GM19324 (cell line): ENCODE data around the gene CRLF2.
"Not testable (repeated sequence)": the region's sequence is repeated elsewhere in the genome, so short reads cannot be mapped to it uniquely, and the experiment has no call there.

Experiments used
- ATAC-seq: cut with Tn5 transposase; IDR thresholded peaks from one replicate; pipeline ENCODE4 v1.9.1; 2021; ENCODE audit warnings: mild to moderate bottlenecking, moderate library complexity; ENCODE audit not compliant: unreplicated experiment, low FRiP score

Gene CRLF2

DNA sequence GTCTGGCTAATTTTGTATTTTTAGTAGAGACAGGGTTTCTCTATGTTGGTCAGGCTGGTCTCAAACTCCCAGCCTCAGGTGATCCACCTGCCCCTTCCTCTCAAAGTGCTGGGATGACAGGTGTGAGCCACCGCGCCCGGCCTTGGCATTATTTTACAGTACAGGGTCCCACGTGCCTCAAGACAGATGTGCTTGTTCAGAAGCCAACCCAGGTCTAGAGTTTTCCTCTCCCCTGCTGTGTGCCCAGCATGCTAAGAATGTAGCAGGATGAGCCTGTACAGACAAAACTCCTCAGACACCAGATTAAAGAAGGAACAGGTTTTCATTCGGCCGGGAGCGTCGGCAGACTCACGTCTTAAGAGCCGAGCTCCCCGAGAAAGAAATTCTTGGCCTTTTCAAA lies 42.2 kb downstream of the CRLF2 start:
- ATAC-seq, result no peak

DNA sequence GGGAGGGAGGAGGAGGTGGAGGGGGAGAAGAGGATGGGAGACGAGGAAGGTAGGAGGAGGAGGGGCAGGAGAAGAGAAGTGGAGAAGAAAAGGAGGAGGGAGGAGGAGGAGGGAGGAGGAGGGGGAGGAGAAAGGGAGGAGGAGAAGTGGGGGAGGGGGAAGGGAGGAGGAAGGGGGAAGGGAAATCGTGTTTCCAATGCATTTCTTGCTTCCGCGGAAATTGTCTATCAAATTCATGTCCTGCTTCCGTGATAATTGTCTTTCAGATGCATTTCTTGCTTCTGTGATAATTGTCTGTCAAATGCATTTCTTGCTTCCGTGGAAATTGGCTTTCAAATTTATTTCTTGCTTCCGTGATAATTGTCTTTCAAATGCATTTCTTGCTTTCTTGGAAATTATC lies 43.3 kb downstream of the CRLF2 start:
- no peak for ATAC-seq

DNA sequence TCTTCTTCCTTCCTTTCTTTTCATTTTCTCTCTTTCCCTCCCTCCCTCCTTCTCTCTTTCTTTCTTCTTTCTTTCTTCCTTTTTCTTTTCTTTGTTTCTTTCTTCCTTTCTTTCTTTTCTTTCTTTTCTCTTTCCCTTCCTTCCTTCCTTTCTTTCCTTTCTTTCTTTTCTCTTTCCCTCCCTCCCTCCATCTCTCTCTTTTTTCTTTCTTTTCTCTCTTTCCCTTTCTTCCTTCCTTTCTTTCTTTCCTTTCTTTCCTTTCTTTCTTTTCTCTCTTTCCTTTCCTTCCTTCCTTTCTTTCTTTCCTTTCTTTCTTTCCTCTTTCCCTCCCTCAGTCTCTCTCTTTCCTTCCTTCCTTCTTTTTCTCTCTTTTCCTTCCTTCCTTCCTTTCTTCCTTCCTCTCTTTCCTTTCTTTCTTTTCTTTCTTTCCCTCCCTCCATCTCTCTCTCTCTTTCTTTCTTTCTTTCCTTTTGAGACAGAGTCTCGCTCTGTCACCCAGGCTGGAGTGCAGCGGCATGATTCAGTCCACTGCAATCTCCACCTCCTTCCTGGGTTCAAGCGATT lies 44.4 kb downstream of the CRLF2 start:
- no peak for ATAC-seq

DNA sequence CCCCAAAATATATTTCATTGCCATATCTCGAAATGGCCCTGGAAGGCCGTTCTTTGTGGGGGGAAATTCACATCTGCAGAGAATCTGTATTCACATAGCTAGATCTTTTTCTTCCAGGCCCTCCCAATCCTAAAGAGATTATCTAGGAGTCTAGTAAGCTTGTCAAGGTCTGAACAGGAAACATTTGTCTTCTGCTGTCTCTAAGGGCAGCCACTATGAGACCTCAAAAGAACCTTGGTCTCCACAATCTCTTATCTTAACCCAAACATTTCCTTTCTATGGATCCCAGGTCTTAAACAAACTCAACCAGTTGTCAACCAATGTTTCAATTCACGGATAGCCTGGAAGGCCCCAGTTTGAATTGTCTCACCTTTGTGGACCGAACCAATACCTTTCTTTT lies 45.0 kb downstream of the CRLF2 start:
- ATAC-seq, result no peak

DNA sequence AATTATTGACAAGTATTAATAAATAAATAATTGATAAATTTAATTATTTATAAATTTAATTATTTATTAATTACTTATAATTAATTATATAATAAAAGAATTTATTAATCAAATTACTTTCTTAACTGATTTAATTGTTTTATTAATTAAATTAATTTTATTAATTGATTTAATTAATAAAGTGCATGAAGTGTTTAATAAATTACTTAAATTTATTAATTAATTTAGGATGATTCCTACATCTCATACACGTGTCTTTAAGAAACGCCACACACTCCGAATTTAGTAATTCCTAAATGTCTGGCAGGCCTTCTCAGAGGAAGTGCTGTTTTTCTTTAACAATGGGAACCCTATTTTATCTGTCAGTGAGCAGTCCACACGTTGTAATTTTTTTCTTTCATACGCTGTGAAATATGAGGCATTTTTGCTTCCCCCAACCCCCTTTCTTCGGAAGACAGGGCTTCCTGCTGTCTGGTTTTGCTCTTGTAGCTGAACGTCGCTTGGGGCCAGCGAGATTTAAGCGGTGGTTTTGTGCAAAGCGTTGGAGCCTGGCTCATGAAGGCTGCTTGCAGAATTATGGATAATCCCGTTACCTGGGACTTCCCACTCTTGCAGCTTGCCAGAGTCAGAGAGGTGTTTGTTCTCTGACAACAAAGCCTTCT lies 46.8 kb downstream of the CRLF2 start:
- no peak for ATAC-seq

DNA sequence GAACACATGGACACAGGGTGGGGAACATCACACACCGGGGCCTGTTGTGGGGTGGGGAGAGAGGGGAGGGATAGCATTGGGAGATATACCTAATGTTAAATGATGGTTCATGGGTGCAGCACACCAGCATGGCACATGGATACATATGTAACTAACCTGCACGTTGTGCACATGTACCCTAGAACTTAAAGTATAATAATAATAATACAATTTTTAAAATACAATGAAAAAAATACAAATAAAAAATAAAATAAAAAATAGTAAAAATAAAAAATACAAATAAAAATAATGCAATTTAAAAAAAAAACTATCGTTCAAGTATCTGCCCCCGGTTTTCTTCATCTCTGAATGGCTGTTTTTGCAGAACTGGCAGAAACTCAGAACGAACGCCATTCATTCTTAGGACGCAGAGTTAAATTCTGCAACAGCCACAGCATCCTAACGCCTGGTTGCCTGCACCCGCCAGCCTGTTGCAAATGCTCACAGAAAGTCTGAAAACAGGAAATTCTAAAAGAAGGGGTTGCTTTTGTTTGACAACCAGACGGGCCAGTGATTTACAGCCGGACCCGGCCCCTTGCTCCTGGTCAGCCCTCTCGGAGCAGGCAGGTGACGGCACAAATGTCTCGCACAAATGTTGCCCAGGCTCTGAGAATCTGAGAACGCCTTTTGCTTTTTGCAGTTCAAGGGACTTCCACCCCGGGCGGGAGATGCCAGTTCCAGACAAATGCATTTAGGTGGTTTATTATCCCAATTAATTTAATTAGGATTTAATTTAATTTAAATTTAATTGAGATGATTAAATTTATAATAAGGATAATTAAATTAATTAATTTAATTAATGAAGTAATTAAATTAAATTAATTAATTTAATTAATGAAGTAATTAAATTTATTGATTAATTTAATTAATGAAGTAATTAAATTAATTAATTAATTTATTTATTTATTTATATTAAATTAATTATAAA lies 47.8 kb downstream of the CRLF2 start:
- ATAC-seq, result no peak

DNA sequence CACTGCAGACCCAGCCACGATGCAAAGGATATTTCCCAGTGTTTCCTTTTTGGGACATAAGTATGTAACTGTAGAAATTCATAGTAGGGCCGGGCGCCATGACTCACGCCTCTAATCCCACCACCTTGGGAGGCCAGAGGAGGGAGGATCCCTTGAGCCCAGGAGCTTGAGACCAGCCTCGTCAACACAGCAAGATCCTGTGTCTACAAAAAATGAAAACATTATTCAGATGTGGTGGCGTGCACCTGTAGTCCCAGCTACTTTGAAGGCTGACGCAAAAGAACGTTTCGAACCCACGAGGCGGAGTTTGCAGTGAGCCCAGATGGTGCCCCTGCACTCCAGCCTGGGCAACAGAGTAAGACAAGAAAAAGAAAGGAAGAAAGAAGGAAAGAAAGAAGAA lies 49.2 kb downstream of the CRLF2 start:
- no peak for ATAC-seq

DNA sequence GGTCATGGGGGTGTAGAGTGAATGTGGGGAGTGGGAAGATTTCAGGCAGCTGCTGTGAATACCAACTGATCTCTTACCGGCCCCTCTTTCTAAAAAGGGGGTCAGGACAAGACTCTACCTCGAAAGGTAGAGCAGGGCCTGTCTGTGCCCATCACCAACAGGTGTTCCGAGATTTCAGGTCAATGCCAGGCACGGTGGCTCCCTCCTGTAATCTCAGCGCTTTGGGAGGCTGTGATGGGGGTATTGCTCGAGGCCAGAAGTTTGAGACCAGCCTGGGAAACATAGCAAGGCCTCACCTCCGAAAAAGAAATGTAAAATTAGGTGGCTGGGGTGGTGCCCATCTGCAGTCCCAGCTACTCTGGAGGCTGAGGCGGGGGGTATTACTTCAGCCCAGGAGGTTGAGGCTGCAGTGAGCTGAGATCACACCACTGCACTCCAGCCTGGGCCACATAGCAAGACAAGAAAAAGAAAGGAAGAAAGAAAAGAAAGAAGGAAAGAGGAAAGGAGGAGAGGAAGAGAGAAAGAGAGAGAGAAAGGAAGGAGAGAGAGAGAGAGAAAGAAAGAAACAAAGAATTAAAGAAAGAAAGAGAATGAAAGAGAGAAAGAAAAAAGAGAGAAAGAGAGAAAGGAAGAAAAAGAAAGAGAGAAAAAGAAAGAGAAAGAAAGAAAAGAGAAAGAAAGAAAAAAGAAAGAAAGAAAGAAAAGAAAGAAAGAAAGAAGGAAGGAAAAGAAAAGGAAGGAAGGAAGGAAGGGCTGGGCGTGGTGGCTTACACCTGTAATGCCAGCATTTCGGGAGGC lies 50.1 kb downstream of the CRLF2 start:
- ATAC-seq, result no peak

DNA sequence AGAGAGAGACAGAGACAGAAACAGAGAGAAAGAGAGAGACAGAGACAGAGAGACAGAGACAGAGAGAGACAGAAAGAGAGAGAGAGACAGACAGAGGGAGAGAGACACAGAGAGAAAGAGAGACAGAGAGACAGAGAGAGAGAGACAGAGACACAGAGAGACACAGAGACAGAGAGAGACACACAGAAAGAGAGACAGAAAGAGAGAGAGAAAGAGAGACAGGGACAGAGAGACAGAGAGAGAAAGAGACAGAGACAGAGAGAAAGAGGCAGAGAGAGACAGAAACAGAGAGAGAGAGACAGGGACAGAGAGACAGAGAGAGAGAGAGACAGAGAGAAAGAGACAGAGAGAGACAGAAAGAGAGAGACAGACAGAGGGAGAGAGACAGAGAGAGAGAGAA lies 52.9 kb downstream of the CRLF2 start:
- no peak for ATAC-seq

DNA sequence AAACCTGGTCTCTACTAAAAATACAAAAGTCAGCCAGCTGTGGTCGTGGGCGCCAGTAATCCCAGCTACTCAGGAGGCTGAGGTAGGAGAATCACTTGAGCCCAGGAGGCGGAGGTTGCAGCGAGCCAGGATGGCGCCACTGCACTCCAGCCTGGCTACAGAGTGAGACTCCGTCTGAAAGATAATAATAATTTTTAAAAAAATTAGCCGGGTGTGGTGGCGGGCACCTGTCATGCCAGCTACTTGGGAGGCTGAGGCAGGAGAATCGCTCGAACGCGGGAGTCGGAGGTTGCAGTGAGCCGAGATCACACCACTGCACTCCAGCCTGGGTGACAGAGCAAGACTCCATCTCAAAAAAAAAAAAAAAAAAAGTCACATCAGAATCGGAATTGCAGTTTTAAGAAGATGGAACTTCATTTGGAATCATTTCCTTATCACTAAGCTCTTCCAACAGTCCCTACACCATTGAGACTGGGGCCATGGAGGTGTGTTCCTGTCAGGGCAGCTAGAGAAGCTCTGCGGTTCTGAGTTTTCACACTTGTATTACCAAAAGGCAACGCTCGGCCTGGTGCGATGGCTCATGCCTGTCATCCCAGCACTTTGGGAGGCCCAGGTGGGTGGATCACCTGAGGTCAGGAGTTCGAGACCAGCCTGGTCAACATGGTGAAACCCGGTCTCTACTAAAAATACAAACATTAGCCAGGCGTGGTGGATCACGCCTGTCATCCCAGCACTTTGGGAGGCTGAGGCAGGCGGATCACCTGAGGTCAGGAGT lies 55.6 kb downstream of the CRLF2 start:
- ATAC-seq, result not testable (repeated sequence)

DNA sequence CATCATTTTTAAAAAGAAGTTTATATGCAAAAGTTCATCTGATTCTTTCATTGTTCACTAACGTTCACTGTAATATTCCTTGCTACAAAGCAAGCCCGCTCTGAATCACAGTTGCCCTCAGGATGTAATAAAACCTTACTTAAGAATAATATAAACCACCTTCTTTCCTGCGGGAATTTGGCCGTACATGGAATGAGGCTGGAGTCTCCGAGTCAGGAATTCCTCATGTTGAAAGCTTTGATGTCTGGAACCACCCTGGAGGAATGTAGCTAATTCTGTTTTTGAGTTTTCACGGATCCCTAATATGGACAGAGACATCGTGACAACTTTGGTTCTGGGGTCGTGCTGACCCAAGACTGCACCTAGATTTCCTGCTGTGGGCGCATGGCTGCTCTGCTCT lies 58.5 kb downstream of the CRLF2 start:
- no peak for ATAC-seq

DNA sequence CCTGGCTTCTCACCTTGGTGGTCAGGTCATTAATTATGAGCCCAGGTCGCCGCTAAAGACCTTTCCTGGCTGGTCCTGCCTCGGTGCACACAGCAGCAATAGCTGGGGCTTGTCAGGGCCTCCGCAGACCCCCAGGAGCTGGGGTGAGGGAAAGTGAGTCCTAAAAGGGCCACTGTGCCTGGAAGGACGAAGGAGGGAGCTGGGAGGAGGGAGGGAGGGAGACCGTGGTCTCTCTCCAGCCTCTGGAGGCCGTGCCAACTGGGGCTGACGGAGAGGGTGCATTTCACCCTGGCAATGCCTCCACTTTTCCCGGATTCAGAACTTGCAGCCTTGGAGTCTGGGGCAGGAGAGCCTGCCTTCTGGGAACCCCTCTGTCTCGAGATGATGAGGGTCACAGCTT lies 60.4 kb downstream of the CRLF2 start:
- ATAC-seq, result no peak

DNA sequence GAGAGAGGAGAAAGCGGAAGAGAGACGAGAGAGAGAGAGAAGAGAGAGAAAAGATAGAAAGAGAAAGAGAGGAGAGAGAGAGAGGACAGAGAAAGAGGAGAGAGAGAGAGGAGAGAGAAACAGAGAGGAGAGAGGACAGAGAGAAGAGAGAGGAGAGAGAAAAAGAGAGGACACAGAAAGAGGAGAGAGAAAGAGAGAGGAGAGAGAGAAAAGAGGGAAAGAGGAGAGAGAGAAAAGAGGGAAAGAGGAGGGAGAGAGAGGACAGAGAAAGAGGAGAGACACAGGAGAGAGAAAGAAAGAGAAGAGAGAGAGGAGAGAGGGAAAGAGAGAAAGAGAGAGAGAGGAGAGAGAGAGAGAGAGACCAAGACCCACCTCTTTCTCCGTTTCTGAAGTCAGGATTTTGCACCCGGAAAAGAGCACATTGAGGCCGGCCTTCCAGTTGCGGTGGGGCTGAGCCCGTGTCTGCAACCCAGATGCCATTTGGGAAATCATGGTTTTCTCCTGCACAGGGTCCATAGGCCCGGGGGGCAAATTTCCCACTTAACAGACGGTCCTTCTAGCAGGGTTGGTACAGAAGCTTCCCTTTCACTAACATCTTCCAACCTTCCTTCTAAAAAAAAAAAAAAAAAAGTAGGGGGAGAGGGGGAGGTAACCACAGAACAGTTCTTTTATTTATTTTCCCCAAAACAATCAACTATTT lies 60.9 kb downstream of the CRLF2 start:
- no peak for ATAC-seq

DNA sequence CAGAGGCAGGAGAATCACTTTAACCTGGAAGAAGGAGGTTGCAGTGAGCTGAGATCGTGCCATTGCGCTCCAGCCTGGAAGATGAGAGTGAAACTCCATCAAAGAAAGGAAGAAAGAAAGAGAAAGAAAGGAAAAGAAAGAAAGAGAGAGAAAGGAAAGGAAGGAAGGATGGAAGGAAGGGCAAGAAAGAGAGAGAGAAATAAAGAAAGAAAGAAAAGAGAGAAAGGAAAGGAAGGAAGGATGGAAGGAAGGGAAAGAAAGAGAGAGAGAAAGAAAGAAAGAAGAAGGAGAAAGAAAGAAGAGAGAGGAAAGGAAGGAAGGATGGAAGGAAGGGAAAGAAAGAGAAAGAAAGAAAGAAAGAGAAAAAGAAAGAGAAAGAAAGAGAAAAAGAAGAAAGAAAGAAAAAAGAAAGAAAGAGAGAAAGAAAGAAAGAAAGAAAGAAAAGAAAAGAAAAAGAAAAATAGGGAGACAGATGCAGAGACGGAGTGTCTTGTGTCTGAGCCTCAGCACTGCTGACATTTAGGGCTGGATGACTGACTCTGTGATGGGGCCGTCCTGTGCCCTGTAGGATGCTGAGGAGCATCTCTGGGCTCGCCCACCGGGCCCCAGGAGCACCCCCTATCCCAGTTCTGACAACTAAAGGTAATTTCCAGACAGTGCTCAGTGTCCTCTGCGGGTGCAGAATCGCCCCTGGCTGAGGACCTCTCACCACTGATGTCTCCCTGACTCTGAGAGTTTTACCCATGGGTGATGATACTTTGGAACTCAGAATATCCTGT lies 61.7 kb downstream of the CRLF2 start:
- no peak for ATAC-seq

DNA sequence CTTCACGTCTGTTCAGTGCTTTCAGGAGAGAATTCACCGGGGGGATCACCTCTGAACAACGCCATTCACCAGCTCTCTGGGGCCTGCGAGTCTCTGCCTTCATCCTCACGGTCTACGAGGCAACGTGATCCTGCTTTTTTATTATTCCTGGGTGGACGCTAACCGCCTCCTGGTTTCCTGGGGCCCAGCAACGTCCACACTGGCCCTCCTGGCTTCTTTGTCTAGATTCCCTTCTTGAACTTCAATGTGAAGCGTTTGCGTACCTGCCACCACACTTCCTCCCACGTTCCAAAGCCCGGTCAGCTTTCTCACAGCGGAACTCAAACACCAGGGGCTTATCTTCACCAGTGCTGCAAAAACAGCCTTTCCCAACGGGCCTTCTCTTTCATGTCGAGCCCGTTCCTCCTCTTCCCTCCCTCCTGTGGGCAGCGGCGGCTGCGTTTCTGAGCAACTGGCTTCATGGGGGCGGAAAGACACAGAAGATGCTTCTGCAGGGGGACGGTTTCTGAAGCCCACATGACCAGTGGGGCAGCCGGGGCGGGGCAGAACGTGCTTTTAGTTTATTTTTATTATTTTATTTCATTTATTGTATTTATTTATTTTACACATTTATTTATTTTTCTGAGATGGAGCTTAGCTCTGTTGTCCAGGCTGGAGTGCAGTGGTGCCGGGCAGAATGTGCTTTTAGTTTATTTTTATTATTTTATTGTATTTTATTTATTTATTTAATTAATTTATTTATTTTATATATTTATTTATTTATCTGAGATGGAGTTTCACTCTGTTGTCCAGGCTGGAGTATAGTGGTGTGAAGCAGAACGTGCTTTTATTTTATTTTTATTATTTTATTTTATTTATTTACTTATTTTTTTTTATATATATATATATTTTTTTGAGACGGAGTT lies 64.6 kb downstream of the CRLF2 start:
- no peak for ATAC-seq

DNA sequence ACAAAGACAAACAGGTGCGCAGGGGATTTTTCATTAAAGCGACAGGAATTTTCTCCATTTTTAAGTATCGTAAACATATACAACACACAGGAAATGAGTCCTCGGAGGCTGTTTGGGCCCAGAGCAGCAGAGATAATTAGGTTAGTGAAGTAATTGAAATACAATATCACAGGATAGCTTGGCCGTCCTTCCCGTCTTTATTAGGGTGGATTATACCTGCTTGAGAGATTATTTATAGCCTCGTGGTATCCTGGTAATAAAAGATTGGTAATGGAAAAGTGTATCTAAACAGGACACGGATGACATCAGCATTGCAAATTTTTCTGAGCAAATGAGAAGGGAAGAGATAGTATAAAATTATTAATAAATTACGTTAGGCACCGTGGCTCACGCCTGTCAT lies 68.2 kb downstream of the CRLF2 start:
- ATAC-seq, result no peak
